Fibroblast of skin of left quadriceps (primary cell): ENCODE measurements around the gene ZNF277.
A peak's percentile ranks its signal among the peaks of the same experiment; 100 is the strongest.

Experiments
- DNase-seq, 2 experiments: peaks; one replicate each; pipeline ENCODE4 v3.0.0-alpha.2; 2013; ENCODE audit warnings: low read depth in 2 of 2

The ZNF277 gene

GRCh38 chr7:112254156-112254555, 47.7 kb downstream of the ZNF277 start:
- DNase-seq: no peak

- no peak for DNase-seq
Measured at GRCh38 chr7:112254709-112255387, 48.4 kb downstream of the ZNF277 start.

GRCh38 chr7:112255388-112255720, 48.9 kb downstream of the ZNF277 start:
- no peak for DNase-seq

GRCh38 chr7:112257073-112257472, 50.6 kb downstream of the ZNF277 start:
- no peak for DNase-seq

- no peak for DNase-seq
Measured at GRCh38 chr7:112260911-112261310, 54.4 kb downstream of the ZNF277 start.

- DNase-seq: no peak
Measured at GRCh38 chr7:112262036-112262435, 55.5 kb downstream of the ZNF277 start.

- no peak for DNase-seq
Measured at GRCh38 chr7:112262855-112263487, 56.5 kb downstream of the ZNF277 start.

- DNase-seq: no peak
Measured at GRCh38 chr7:112263519-112263918, 57.0 kb downstream of the ZNF277 start.

GRCh38 chr7:112266141-112266540, 59.6 kb downstream of the ZNF277 start:
- DNase-seq: no peak

- DNase-seq: peak; percentile 27 to 46
Measured at GRCh38 chr7:112266595-112267270, 60.2 kb downstream of the ZNF277 start.

GRCh38 chr7:112267944-112268691, 61.6 kb downstream of the ZNF277 start:
- DNase-seq: no peak

- no peak for DNase-seq
Measured at GRCh38 chr7:112271162-112271561, 64.7 kb downstream of the ZNF277 start.

- DNase-seq: no peak
Measured at GRCh38 chr7:112272921-112273561, 66.5 kb downstream of the ZNF277 start.

GRCh38 chr7:112279042-112279441, 72.5 kb downstream of the ZNF277 start:
- DNase-seq: no peak

- no peak for DNase-seq
Measured at GRCh38 chr7:112280267-112280666, 73.8 kb downstream of the ZNF277 start.

GRCh38 chr7:112282476-112283188, 76.1 kb downstream of the ZNF277 start:
- DNase-seq: no peak

- no peak for DNase-seq
Measured at GRCh38 chr7:112283382-112283910, 77.0 kb downstream of the ZNF277 start.

GRCh38 chr7:112286250-112287086, 80.0 kb downstream of the ZNF277 start:
- no peak for DNase-seq

- DNase-seq: no peak
Measured at GRCh38 chr7:112288301-112288700, 81.8 kb downstream of the ZNF277 start.

GRCh38 chr7:112290065-112290464, 83.6 kb downstream of the ZNF277 start:
- DNase-seq: peak; percentile 25 to 31
